ENCODE results near the gene C2orf68.
"Not testable (repeated sequence)": the region's sequence is repeated elsewhere in the genome, so short reads cannot be mapped to it uniquely, and the experiment has no call there.

C2orf68 gene

GRCh38 chr2:85579266-85579935, 32.5 kb downstream of the C2orf68 start:
- peak; percentile 82 for DNase-seq

- peak; percentile 82 for DNase-seq
Measured at GRCh38 chr2:85578243-85579180, 33.4 kb downstream of the C2orf68 start.

- DNase-seq, result peak; percentile 60
Measured at GRCh38 chr2:85577386-85578242, 34.3 kb downstream of the C2orf68 start, which contains the start of gene VAMP8. TSS of gene VAMP8 (plus strand) at chr2:85577586. CDS start at chr2:85577647, 61 bp downstream.

- no peak for DNase-seq
Measured at GRCh38 chr2:85577063-85577385, 34.8 kb downstream of the C2orf68 start.

- DNase-seq, result no peak
Measured at GRCh38 chr2:85575739-85576138, 36.1 kb downstream of the C2orf68 start.

- DNase-seq, result no peak
Measured at GRCh38 chr2:85566265-85566664, 45.6 kb downstream of the C2orf68 start.

- DNase-seq, result peak; percentile 83
Measured at GRCh38 chr2:85564144-85564563, 47.7 kb downstream of the C2orf68 start.

GRCh38 chr2:85561280-85562212, 50.3 kb downstream of the C2orf68 start, which contains the start of gene GGCX:
TSS of gene GGCX (minus strand) at chr2:85561493. CDS start at chr2:85561428, 65 bp downstream.
- peak; percentile 96 for DNase-seq

GRCh38 chr2:85560812-85561279, 51.0 kb downstream of the C2orf68 start:
- DNase-seq, result no peak

GRCh38 chr2:85560403-85560726, 51.5 kb downstream of the C2orf68 start:
- not testable (repeated sequence) for DNase-seq

- no peak for DNase-seq
Measured at GRCh38 chr2:85558160-85558559, 53.7 kb downstream of the C2orf68 start.

GRCh38 chr2:85557130-85557529, 54.7 kb downstream of the C2orf68 start:
- no peak for DNase-seq

All from suppressor macrophage treated with lipopolysaccharide for 4 hours (primary cell).